Esophagus muscularis mucosa (tissue), 4 donors: ENCODE measurements around the gene NMNAT3. TPM values are rescaled to one million over a fixed set of nuclear protein-coding genes. Genes with fewer than 3 reads are reported as not detected.

Experiments used
- DNase-seq: peaks from one replicate; pipeline ENCODE4 v3.0.0-alpha.2; 2017; ENCODE audit errors: extremely low spot score
- H3K27ac ChIP-seq, 4 donors: fragments of 200-600 bp; sonication (generic); replicated peaks in 1 of 4; 1 replicate in 3 of 4; 2 replicates in 1 of 4; pipeline ENCODE4 v1.5.1; 2016 to 2019; ENCODE audit warnings: mild to moderate bottlenecking in 1 of 4
- H3K27me3 ChIP-seq, 4 donors: fragments of 200-600 bp; sonication (generic); one replicate each; pipeline versions ENCODE4 v1.5.1 to v1.6.0; 2016 to 2019
- H3K36me3 ChIP-seq, 4 donors: fragments of 200-600 bp; sonication (generic); one replicate each; pipeline ENCODE4 v1.5.1; 2016 to 2019
- H3K4me1 ChIP-seq, 4 donors: fragments of 200-600 bp; sonication (generic); one replicate each; pipeline ENCODE4 v1.5.1; 2016 to 2019
- H3K4me3 ChIP-seq, 4 donors: fragments of 200-600 bp; sonication (generic); 1 replicate in 2 of 4; 2 replicates in 2 of 4; pipeline ENCODE4 v1.5.1; 2016 to 2019; ENCODE audit warnings: mild to moderate bottlenecking in 4 of 4, moderate library complexity in 1 of 4
- H3K9me3 ChIP-seq, 4 donors: fragments of 200-600 bp; sonication (generic); 1 replicate in 3 of 4; 2 replicates in 1 of 4; pipeline ENCODE4 v1.5.1; 2016 to 2019
- EP300 ChIP-seq: sonication (generic); formaldehyde crosslinking; IDR thresholded peaks from one replicate; pipeline ENCODE4 v1.6.1; 2017; ENCODE audit warnings: antibody characterized with exemption
- POLR2A ChIP-seq: fragments of 450-650 bp; IDR thresholded peaks from one replicate; pipeline ENCODE4 v1.6.1; 2017; ENCODE audit warnings: antibody characterized with exemption, moderate library complexity, mild to moderate bottlenecking, low read depth
- POLR2AphosphoS5 ChIP-seq, 2 donors: sonication (generic); formaldehyde crosslinking; IDR thresholded peaks; one replicate each; pipeline ENCODE4 v1.6.1; 2017; ENCODE audit warnings: antibody characterized with exemption in 2 of 2
- WGBS: methylation state at CpG from one replicate; pipeline ENCODE4 v1.1.5; 2018; 5-methylcytosine and 5-hydroxymethylcytosine counted together
- intact Hi-C: fragments of 100-400 bp; cut with DNase I; formaldehyde crosslinking; loops from one replicate; pipeline ENCODE4 v1.15.1; 2023
- total RNA-seq, 4 donors: library from RNA; depleted of rRNA; stranded (reverse); fragments of >200 nt; gene quantifications; one replicate each; pipeline versions ENCODE4 v1.1.0 to v1.2.1, GENCODE V29; 2016
- TF ChIP-seq, protein P1 (sequence below), 3 experiments: fragments of 200-600 bp in 2 of 3; fragments of 450-650 bp in 1 of 3; sonication (generic) in 2 of 3; IDR thresholded peaks; one replicate each; pipeline ENCODE4 v1.5.1; 2017 to 2019; ENCODE audit warnings: antibody characterized with exemption in 3 of 3, mild to moderate bottlenecking in 2 of 3, moderate library complexity in 1 of 3

NMNAT3 gene
- total RNA-seq, 4 donors from 2014 or later = 10.7 to 15.6 (median 11.4) TPM

- TF ChIP-seq, protein P1, sequence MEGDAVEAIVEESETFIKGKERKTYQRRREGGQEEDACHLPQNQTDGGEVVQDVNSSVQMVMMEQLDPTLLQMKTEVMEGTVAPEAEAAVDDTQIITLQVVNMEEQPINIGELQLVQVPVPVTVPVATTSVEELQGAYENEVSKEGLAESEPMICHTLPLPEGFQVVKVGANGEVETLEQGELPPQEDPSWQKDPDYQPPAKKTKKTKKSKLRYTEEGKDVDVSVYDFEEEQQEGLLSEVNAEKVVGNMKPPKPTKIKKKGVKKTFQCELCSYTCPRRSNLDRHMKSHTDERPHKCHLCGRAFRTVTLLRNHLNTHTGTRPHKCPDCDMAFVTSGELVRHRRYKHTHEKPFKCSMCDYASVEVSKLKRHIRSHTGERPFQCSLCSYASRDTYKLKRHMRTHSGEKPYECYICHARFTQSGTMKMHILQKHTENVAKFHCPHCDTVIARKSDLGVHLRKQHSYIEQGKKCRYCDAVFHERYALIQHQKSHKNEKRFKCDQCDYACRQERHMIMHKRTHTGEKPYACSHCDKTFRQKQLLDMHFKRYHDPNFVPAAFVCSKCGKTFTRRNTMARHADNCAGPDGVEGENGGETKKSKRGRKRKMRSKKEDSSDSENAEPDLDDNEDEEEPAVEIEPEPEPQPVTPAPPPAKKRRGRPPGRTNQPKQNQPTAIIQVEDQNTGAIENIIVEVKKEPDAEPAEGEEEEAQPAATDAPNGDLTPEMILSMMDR (IDR thresholded peaks at IDR 0.05) = no peak
- TF ChIP-seq POLR2AphosphoS5 (IDR thresholded peaks at IDR 0.05) (no peak), POLR2A (no peak)
- 97% methylated on average over 2 of the region's 2 CpGs for WGBS
- H3K4me3 ChIP-seq = no peak overlapping the region
- peaks cover 24 to 39% (median 35%) of the 10 kb centered on the region in 4 donors for H3K4me1 ChIP-seq
- DNase-seq = no peak
- intact Hi-C loops = no loop called here
- H3K9me3 ChIP-seq = no peaks in the 10 kb centered on the region
- no peak overlapping the region for H3K27ac ChIP-seq
- H3K36me3 ChIP-seq = peaks cover 0 to 17% (median 3%) of the 10 kb centered on the region in 4 donors
- H3K27me3 ChIP-seq = no peaks in the 10 kb centered on the region
Measured at GRCh38 chr3:139530717-139531116, 147.1 kb downstream of the NMNAT3 start.

- H3K36me3 ChIP-seq = peaks cover 0 to 17% (median 3%) of the 10 kb centered on the region in 4 donors
- peaks cover 14 to 28% (median 24%) of the 10 kb centered on the region in 4 donors for H3K4me1 ChIP-seq
- 77% methylated on average over 4 of the region's 4 CpGs for WGBS
- intact Hi-C loops = no loop called here
- no peak for TF ChIP-seq POLR2A
- TF ChIP-seq, protein P1 (IDR thresholded peaks at IDR 0.05) = no peak
- TF ChIP-seq EP300 = no peak
- no peaks in the 10 kb centered on the region for H3K27me3 ChIP-seq
- H3K9me3 ChIP-seq = no peaks in the 10 kb centered on the region
- no peak for DNase-seq
- H3K27ac ChIP-seq = no peak overlapping the region
- no peak overlapping the region for H3K4me3 ChIP-seq
Measured at GRCh38 chr3:139529662-139530061, 148.1 kb downstream of the NMNAT3 start.

- 95% methylated on average over 3 of the region's 3 CpGs for WGBS
- Histone ChIP-seq H3K36me3 (peaks cover 0 to 17% (median 3%) of the 10 kb centered on the region in 4 donors), H3K4me1 (peaks cover 6 to 21% (median 17%) of the 10 kb centered on the region in 4 donors), H3K27ac (no peak overlapping the region), H3K4me3 (no peak overlapping the region), H3K27me3 (no peaks in the 10 kb centered on the region), H3K9me3 (no peaks in the 10 kb centered on the region)
- TF ChIP-seq POLR2A (no peak), EP300 (no peak), POLR2AphosphoS5 (IDR thresholded peaks at IDR 0.05) (no peak)
- TF ChIP-seq, protein P1 (IDR thresholded peaks at IDR 0.05) = no peak
- DNase-seq = no peak
- intact Hi-C loops = no loop called here
Measured at GRCh38 chr3:139528924-139529323, 148.8 kb downstream of the NMNAT3 start.

DNA sequence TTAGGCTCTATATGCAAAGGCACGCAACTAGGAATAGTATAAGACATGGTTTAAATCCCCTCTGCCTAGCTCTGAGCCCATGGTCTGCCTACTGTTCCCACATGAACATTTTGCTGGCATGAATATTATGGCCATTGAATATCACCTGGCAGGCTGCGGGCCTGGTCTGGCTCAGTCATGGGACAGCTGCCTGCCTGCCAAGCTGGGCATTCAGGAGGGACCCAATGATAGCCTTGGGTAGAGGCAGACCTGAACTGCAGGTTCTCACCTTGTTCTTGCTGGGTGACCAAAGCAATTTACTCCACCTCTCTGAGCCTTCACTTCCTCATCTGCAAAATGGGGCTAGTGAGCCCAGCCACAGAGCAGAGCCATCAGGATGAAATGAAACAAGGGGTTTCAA, 149.5 kb downstream of the NMNAT3 start:
- WGBS = 100% methylated on average over 2 of the region's 2 CpGs
- Histone ChIP-seq H3K4me1 (peaks cover 0 to 14% (median 10%) of the 10 kb centered on the region in 4 donors), H3K4me3 (no peak overlapping the region), H3K27ac (no peak overlapping the region), H3K9me3 (no peaks in the 10 kb centered on the region), H3K27me3 (no peaks in the 10 kb centered on the region), H3K36me3 (peaks cover 0 to 17% (median 3%) of the 10 kb centered on the region in 4 donors)
- intact Hi-C loops = no loop called here
- no peak for TF ChIP-seq EP300
- DNase-seq = no peak

GRCh38 chr3:139527265-139527664, 150.5 kb downstream of the NMNAT3 start:
- Histone ChIP-seq H3K9me3 (no peaks in the 10 kb centered on the region), H3K4me3 (no peak overlapping the region), H3K27ac (no peak overlapping the region), H3K36me3 (peaks cover 0 to 17% (median 3%) of the 10 kb centered on the region in 4 donors), H3K27me3 (no peaks in the 10 kb centered on the region), H3K4me1 (peaks cover 0 to 4% (median under 1%) of the 10 kb centered on the region in 4 donors)
- TF ChIP-seq POLR2A (no peak), POLR2AphosphoS5 (IDR thresholded peaks at IDR 0.05) (no peak), EP300 (no peak)
- TF ChIP-seq, protein P1 (IDR thresholded peaks at IDR 0.05) = no peak
- DNase-seq = no peak
- intact Hi-C loops = no loop called here
- 76% methylated on average over 5 of the region's 5 CpGs for WGBS
